HG02943 (cell line): ENCODE measurements around the gene NREP.
"Not testable (repeated sequence)": the region's sequence is repeated elsewhere in the genome, so short reads cannot be mapped to it uniquely, and the experiment has no call there.

Source experiments
- ATAC-seq: cut with Tn5 transposase; IDR thresholded peaks from one replicate; pipeline ENCODE4 v1.9.1; 2021; ENCODE audit warnings: mild to moderate bottlenecking, low read depth, moderate library complexity; ENCODE audit not compliant: unreplicated experiment

The NREP gene

GRCh38 chr5:111741278-111741677 is 15.7 kb downstream of the NREP start:
- no peak for ATAC-seq

- no peak for ATAC-seq
These were observed 17.6 kb downstream of the NREP start for GRCh38 chr5:111739416-111739815.

GRCh38 chr5:111738118-111738517 is 18.9 kb downstream of the NREP start:
- no peak for ATAC-seq

DNA sequence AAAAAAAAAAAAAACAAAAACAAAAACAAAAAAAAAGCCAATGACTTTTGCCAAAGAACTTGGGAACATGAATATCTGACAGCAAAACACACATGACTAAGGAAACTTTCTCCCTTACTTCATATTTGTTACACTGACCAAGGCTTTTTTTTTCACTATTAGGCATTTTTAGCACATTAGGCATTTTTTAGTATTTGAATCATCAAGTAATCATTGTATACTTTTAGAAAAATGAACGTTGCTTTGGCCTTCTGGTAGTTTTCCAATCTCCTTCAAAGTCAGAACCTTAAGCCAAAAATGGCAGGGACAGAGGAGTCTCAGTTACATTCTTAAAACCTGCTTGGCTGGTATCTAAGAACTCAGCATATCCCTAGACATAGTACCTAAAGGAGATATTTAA is 19.3 kb downstream of the NREP start:
- ATAC-seq: no peak

DNA sequence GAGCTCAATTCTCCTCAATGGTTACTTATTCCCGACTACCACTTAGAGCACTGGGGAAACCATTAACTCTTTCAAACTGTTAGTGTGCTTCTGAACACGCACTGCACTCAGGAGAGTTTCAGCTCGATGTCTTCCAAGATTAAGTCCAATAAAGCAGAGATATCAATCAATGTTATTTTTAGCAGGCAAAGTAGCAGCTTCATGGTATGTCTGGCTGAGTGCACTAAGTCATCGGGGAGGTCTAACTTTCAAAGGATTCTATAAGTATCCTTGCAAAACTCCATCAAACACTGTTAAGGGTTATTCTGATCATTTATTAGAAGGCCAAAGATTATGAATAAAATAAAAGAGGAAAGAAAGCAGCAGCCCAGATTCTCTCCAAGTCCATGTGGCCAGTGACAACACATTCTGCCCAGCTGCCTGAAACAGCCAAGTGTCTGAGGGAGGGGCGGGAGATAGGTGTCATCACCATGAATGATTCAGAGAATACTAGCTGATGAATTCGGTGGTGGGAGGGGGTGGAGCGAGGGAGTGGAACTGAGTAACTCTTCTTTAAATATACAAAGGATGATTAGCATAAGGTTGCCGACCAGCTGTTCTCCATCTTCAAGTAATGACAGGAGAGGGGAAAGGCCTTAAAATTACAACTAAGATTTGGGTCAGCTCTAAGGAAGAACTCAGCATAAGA is 21.3 kb downstream of the NREP start:
- ATAC-seq: no peak

DNA sequence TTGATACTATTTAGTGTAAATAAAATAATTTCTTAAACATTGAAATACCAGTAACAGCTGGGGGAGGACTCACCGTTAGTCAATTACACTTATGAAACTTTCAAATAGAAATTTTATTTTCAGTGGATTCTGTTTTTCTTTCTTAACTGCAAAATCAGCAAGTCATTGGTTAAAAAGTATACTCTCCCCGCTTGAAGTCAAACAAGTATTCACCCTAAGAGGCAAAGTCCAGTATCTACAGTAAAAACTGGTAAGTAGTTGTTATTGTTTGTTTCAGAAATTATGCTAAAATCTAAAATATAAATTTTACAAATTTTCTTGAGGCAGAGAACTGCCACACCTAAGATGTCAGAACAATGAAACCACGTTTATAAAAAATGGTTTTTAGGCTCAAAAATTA is 22.4 kb downstream of the NREP start:
- ATAC-seq: no peak

DNA sequence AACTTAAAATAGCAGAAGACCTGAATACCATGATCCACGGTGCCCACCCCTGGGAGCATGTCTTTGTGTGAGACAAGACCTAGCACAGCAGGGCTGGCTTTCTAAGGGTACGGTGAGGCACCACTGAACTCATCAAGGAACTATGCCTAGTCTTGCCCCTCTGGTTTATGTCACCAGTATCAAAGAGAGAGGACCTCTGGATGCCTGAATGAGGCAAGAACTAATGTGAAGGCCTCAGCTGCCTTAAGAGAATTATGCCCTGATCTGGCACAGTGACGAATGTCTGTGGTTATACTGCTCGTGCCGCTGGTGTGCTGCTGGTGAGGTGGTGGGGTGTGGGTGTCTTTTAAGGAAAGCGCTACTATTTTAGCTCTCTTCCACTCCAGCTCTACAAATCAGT is 23.0 kb downstream of the NREP start:
- no peak for ATAC-seq

GRCh38 chr5:111733571-111733970 is 23.4 kb downstream of the NREP start:
- no peak for ATAC-seq

DNA sequence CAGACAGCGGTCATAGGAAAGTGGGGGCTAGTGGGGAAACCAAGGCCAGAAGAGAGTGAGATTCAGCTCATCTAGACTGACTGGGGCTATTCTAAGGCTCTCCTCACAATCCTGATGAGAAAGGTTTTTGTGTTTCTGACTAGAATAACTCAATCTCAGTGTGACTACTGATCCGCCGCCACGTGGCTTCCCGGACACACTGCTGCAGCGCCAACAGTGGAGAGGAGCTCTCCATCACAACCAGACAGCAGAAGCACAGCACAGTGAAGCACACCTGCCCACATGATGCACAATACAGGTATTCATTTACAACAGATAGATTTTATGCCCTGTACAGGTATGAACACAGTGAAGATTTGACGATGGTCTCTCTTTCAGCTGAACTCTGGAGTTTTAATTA is 25.4 kb downstream of the NREP start:
- ATAC-seq: no peak

- ATAC-seq: no peak
These were observed 26.2 kb downstream of the NREP start for GRCh38 chr5:111730659-111731382.

DNA sequence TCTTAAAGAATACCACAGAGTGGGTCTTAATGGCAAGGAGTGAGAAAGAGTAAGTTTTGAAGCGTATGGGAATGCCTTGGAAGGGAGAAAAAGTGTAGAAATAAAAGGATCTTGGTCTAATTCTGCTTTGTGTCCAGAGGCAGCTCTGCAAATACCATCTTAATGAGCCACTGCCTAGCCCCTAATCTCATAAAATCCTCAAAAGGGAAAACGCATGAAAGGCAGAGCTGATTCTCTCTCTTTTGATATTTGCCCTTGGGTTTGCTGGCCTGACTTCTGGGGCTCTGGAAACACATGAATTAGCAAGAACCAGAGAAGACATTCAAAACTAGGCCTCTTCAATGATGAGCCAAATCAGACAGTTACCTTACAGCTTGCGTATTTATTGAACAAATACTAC is 28.1 kb downstream of the NREP start:
- no peak for ATAC-seq

DNA sequence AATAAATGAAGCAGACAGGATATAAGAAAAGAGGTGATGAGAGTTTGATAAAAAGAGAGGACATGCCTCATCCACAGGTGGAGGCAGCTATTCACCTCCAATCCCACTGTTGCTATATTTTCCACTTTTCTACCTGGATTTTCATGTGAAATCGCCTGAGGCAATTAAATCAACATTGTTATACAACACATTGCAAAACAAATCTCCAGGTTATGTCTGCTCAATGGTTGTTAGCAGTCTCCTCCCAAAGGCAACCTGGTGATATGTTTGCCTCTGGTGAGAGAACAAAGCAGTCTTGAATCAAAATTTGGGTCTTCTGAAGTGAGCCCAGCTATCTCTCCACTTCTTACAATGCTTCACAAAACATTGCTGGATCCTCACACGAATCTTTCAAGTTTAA is 30.0 kb downstream of the NREP start:
- ATAC-seq: no peak

- ATAC-seq: no peak
These were observed 34.9 kb downstream of the NREP start for GRCh38 chr5:111722140-111722539.

DNA sequence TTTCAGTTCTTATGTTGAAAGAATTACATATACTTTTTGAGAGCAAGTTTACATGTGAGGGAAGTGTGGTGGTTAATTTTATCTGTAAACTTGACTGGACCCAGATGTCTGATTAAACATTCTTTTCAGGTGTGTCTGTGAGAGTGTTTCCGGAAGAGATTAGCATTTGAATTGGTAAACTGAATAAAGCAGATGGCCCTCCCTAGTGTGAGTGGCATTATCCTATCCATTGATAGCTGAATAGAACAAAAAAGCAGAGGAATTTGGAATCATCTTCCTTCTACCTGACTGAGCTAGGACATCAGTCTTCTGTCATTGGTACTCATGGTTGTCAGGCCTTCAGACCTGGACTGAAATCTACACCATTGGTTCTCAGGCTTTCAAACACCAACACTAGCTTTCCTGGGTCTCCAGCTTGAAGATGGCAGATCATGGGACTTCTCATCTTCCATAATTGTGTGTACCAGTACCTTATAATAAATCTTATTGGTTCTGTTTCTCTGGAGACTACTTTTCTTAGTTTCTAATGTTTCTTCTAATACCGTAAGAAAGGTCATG is 36.6 kb downstream of the NREP start:
- ATAC-seq: no peak

GRCh38 chr5:111719773-111720172 is 37.2 kb downstream of the NREP start:
- no peak for ATAC-seq

DNA sequence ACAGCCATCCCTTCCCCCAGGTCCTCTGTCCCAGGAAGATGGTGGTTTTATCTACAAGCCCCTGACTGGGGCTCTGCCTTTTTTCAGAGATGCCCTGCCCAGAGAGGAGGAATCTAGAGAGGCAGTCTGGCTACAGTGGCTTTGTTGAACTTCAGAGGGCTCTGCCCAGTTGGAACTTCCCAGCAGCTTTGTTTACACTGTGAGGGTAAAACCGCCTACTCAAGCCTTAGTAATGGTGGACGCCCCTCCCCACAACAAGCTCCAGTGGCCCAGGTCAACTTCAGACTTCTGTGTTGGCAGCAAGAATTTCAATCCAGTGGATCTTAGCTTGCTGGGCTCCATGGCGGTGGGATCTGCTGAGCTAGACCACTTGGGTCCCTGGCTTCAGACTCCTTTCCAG is 40.2 kb downstream of the NREP start:
- ATAC-seq: not testable (repeated sequence)

GRCh38 chr5:111707630-111708164 is 49.3 kb downstream of the NREP start:
- ATAC-seq: no peak

DNA sequence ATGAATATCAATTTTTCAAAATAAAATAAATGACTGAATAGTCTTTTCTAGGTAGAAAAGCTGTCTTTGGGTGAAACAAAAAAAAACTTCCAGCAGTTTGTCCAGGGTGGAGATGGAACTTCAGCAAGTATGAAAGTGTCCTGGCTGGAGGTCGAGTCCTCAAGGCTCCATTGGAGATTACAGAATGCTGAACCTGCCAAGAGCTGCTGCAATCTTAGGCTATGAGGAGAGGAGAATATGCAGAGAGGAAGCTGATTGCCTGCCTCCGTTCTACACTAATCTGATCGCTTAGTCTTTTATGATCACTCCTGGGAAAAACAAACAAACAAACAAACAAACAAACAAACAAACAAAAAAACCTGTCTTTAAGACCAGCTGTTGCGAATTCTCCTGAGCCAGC is 50.6 kb downstream of the NREP start:
- ATAC-seq: no peak

DNA sequence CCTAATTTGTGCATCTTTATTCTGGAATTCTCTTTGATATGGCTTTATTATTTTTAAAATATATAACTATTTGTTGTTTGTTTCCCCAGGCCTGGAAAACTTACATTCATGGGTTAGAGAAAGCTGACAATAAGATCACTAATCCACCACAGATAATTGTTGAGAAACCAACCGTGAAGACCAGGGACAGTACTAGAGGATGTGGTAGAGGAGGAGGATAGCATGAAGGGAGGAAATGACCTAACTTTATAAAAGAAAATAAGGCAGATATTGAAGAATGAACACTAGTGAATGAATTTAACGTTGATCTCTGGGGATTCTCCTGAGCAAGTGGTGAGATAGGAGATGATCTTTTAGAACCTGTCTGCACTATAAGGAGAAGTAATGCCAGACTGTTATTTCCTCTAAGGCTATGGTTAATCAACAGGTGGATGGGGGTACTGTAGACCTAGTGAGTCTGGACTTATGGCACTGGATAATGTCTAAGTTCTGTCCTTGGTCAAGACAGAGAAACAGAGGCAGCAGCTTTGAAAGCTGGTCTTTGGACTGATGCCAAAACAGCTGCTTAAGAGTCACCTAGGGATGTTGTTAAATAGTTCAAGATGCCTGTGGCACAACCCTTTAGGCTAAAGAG is 52.4 kb downstream of the NREP start:
- ATAC-seq: no peak

- ATAC-seq: peak; percentile 97
These were observed 53.3 kb downstream of the NREP start for GRCh38 chr5:111703662-111704061.

- no peak for ATAC-seq
These were observed 57.0 kb downstream of the NREP start for GRCh38 chr5:111699976-111700375.
